Stimulated activated CD4-positive, alpha-beta T cell treated with anti-CD3 and anti-CD28 coated beads, TNF-alpha, amount 100 ng/mL, for 24 hours (primary cell): Measurements from ENCODE around the gene HIVEP3.

Experiments used
- DNase-seq, 3 experiments: peaks; one replicate each; pipeline ENCODE4 v3.0.0-alpha.2; 2020; ENCODE audit warnings: low read depth in 3 of 3

Gene HIVEP3

GRCh38 chr1:41789661-41790330, 128.9 kb downstream of the HIVEP3 start:
- no peak for DNase-seq

GRCh38 chr1:41788427-41788826, 130.3 kb downstream of the HIVEP3 start:
- no peak for DNase-seq

GRCh38 chr1:41784531-41785274, 134.0 kb downstream of the HIVEP3 start:
- no peak for DNase-seq

- peak in 2 of 3 experiments; percentile 24 to 53 for DNase-seq
Observed at GRCh38 chr1:41783189-41783639, 135.5 kb downstream of the HIVEP3 start.

- no peak for DNase-seq
Observed at GRCh38 chr1:41780916-41781315, 137.8 kb downstream of the HIVEP3 start.

- DNase-seq: no peak
Observed at GRCh38 chr1:41780322-41780721, 138.4 kb downstream of the HIVEP3 start.

- no peak for DNase-seq
Observed at GRCh38 chr1:41779360-41779759, 139.4 kb downstream of the HIVEP3 start.

- DNase-seq: no peak
Observed at GRCh38 chr1:41777695-41778094, 141.0 kb downstream of the HIVEP3 start.

- DNase-seq: no peak
Observed at GRCh38 chr1:41776891-41777441, 141.8 kb downstream of the HIVEP3 start.

- no peak for DNase-seq
Observed at GRCh38 chr1:41775956-41776585, 142.7 kb downstream of the HIVEP3 start.

GRCh38 chr1:41774471-41774990, 144.2 kb downstream of the HIVEP3 start:
- DNase-seq: no peak

- DNase-seq: no peak
Observed at GRCh38 chr1:41773842-41774241, 144.9 kb downstream of the HIVEP3 start.

GRCh38 chr1:41773144-41773591, 145.6 kb downstream of the HIVEP3 start:
- no peak for DNase-seq

GRCh38 chr1:41769068-41769467, 149.7 kb downstream of the HIVEP3 start:
- no peak for DNase-seq

GRCh38 chr1:41768583-41768982, 150.1 kb downstream of the HIVEP3 start:
- no peak for DNase-seq

GRCh38 chr1:41767534-41768525, 150.9 kb downstream of the HIVEP3 start:
- no peak for DNase-seq

GRCh38 chr1:41766546-41766945, 152.2 kb downstream of the HIVEP3 start:
- no peak for DNase-seq

GRCh38 chr1:41766041-41766440, 152.7 kb downstream of the HIVEP3 start:
- no peak for DNase-seq

- DNase-seq: no peak
Observed at GRCh38 chr1:41765152-41765551, 153.6 kb downstream of the HIVEP3 start.

GRCh38 chr1:41764656-41765055, 154.1 kb downstream of the HIVEP3 start:
- no peak for DNase-seq

GRCh38 chr1:41762777-41763176, 155.9 kb downstream of the HIVEP3 start:
- no peak for DNase-seq
